ENCODE results near the gene FAM181B. TPM values are rescaled to one million over a fixed set of nuclear protein-coding genes. Genes with fewer than 3 reads are reported as not detected.

The FAM181B gene
- total RNA-seq, 1 experiment from 2014 or later: 0.44 TPM

DNA sequence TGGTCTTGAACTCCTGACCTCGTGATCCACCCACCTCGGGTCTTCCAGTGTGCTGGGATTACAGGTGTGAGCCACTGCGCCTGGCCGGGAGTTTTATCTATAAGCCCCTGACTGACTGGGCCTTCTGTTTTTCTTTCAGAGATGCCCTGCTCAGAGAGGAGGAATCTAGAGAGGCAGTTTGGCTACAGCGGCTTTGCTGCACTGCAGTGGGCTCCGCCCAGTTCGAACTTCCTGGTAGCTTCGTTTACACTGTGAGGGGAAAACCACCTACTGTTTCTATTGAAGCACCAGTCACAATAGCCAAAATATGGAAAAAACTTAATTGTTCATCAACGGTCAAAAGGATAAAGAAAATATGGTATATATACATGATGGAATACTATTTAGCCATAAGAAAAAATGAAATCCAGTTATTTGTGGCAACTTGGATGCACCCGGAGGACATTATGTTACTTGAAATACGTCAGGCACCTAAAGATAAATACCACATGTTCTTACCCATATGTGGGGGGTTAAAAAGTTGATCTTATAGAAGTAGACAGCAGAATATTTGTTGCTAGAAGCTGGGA, 31.9 kb upstream of the FAM181B start:
- no peak overlapping the region for H4K91ac ChIP-seq (ENCODE audit: insufficient read length, low read depth, low read length)
- no peaks in the 10 kb centered on the region for H3K9me3 ChIP-seq (ENCODE audit: control insufficient read depth, low read depth, low read length)
- no peak overlapping the region for H3K18ac ChIP-seq (ENCODE audit: insufficient read length, low read depth, low read length)
- no peak overlapping the region for H2BK12ac ChIP-seq (ENCODE audit: insufficient read length, low read depth, low read length)
- no peak overlapping the region for H3K27ac ChIP-seq (ENCODE audit: insufficient read length, low read depth, low read length)
- H3K79me1 ChIP-seq (ENCODE audit: insufficient read depth, low read depth, low read length, poor library complexity, severe bottlenecking): no peaks in the 10 kb centered on the region
- H3K4me2 ChIP-seq (ENCODE audit: insufficient read depth, insufficient read length, low read length): no peak overlapping the region
- H2AFZ ChIP-seq (ENCODE audit: low read length): no peak overlapping the region
- no peak overlapping the region for H3K14ac ChIP-seq (ENCODE audit: insufficient read depth, low read length)
- no peak overlapping the region for H3K9ac ChIP-seq (ENCODE audit: extremely low read depth, insufficient read length, low read length)
- no CpG with 5 or more reads among the region's 11 CpGs for WGBS (ENCODE audit: extremely low coverage, insufficient read length, low lambda C conversion rate)
- no peak overlapping the region for H4K5ac ChIP-seq (ENCODE audit: insufficient read length, low read depth, low read length)
- peaks cover 0 to 2% of the 10 kb centered on the region in 2 experiments; a peak in 1 of 4 replicates for H3K4me1 Mint-ChIP-seq
- H4K20me1 ChIP-seq (ENCODE audit: control insufficient read depth, insufficient read depth, insufficient read length): no peaks in the 10 kb centered on the region
- H3K27me3 ChIP-seq (ENCODE audit: insufficient read depth, low read length): no peaks in the 10 kb centered on the region
- H3K36me3 Mint-ChIP-seq (ENCODE audit: insufficient read depth in 1 of 3, low read depth in 3 of 3): no peaks in the 10 kb centered on the region
- no peaks in the 10 kb centered on the region for H3K4me1 ChIP-seq (ENCODE audit: insufficient read depth, low read length)
- H3K56ac ChIP-seq (ENCODE audit: insufficient read length, low read depth, low read length): no peak overlapping the region
- no peaks in the 10 kb centered on the region for H3K27me3 Mint-ChIP-seq (ENCODE audit: low read depth)
- H3K4ac ChIP-seq (ENCODE audit: low read depth, low read length): no peak overlapping the region
- H2BK120ac ChIP-seq (ENCODE audit: low read depth, low read length, poor library complexity, severe bottlenecking): no peak overlapping the region
- no peak for DNase-seq
- no peak overlapping the region for H3K4me3 Mint-ChIP-seq
- H3K23me2 ChIP-seq (ENCODE audit: insufficient read length, low read depth, low read length, poor library complexity, severe bottlenecking): no peaks in the 10 kb centered on the region
- no peaks in the 10 kb centered on the region for H3K79me2 ChIP-seq (ENCODE audit: insufficient read depth, low read length)
- H3T11ph ChIP-seq (ENCODE audit: low read length): no peak overlapping the region
- H2BK20ac ChIP-seq (ENCODE audit: low read depth, low read length, poor library complexity, severe bottlenecking): no peak overlapping the region
- no peak overlapping the region for H4K8ac ChIP-seq (replicated peaks; ENCODE audit: insufficient read length, low read depth, low read length)
- H2BK5ac ChIP-seq (ENCODE audit: insufficient read length, low read length): no peak overlapping the region
- no peak overlapping the region for H2BK15ac ChIP-seq (ENCODE audit: low read depth, low read length)
- H3K27ac Mint-ChIP-seq: no peak overlapping the region
- no peak overlapping the region for H2AK5ac ChIP-seq (ENCODE audit: insufficient read length, low read length)
- no peak for TF ChIP-seq CTCF (conservative IDR thresholded peaks at IDR 0.05)
- H3K9me3 Mint-ChIP-seq: no peaks in the 10 kb centered on the region
- H3K23ac ChIP-seq (ENCODE audit: insufficient read length, low read depth, low read length): no peak overlapping the region

Data from H9 (cell line).